ENCODE measurements around the gene RPSA. TPM values are rescaled to one million over a fixed set of nuclear protein-coding genes. Genes with fewer than 3 reads are reported as not detected.
A peak's percentile ranks its signal among the peaks of the same experiment; 100 is the strongest.

RPSA gene
- total RNA-seq (2022), result 1,548 and 1,562 TPM in 2 replicates
- percentile 99 among the genes with signal in this experiment for Bru-seq, nascent RNA
- percentile 99 among the genes with signal in this experiment for BruChase-seq, experiment 1, labeled RNA remaining after a 2-hour chase
- percentile 99 among the genes with signal in this experiment for BruChase-seq, experiment 2, labeled RNA remaining after a 6-hour chase
- long read RNA-seq, transcript RPSA-207 (5 exons, 1,227 nt), result minor isoform, 12 of 412 reads
- long read RNA-seq, transcript RPSA-201 (7 exons, 1,171 nt), result major isoform, 284 of 412 reads
- long read RNA-seq, partial matches to known transcripts, result 98 of 412 reads
- long read RNA-seq, other reads (novel, unspliced or antisense), result 16 of 412 reads

- TF ChIP-seq CTCF (IDR thresholded peaks at IDR 0.05; ENCODE audit: insufficient read depth in 1 of 2, low read depth in 1 of 2, low read length in 1 of 2, severe bottlenecking in 1 of 2, unreplicated experiment in 1 of 2), result peak in 1 of 2 experiments; percentile 53
- CTCF ChIA-PET, result interaction anchor here (0.5 to 1.2 kb wide), 2 partner anchors 118 to 348 kb away, joined by 3 to 5 read pairs; no protein-coding TSS in a partner anchor
- intact Hi-C loops (cut with micrococcal nuclease; ENCODE audit: unreplicated experiment), result loop anchor here (1.0 kb wide), 2 partner anchors 22 to 37 kb away; no protein-coding TSS in a partner anchor
- POLR2A ChIA-PET, result interaction anchor here (0.5 kb wide), 1 partner anchor 215 kb away, joined by 3 read pairs; no protein-coding TSS in a partner anchor
- Mint-ChIP-seq H3K4me1 (ENCODE audit: low read depth, unreplicated experiment) (peaks cover 9% of the 10 kb centered on the region), H3K4me3 (ENCODE audit: unreplicated experiment) (peak within 1 kb of the TSS; percentile 88), H3K36me3 (ENCODE audit: insufficient read depth, unreplicated experiment) (peaks cover 56% of the 10 kb centered on the region), H3K27me3 (ENCODE audit: insufficient read depth, unreplicated experiment) (no peaks in the 10 kb centered on the region), H3K9me3 (ENCODE audit: unreplicated experiment) (no peaks in the 10 kb centered on the region), H3K27ac (ENCODE audit: unreplicated experiment) (peak within 1 kb of the TSS; percentile 98)
- Histone ChIP-seq H3K4me3 (ENCODE audit: low read depth, low read length) (peak within 1 kb of the TSS; percentile 76), H3K27me3 (replicated peaks; ENCODE audit: control insufficient read depth, insufficient read depth, low read length) (no peaks in the 10 kb centered on the region), H3K4me1 (peaks cover 7% of the 10 kb centered on the region), H3K36me3 (ENCODE audit: control insufficient read depth, insufficient read depth, low read length) (peaks cover 2% of the 10 kb centered on the region), H3K9me3 (no peaks in the 10 kb centered on the region)
- peak; percentile 97 for DNase-seq
- BruUV-seq (replicated peaks), result TSS peak; percentile 64
Measured at GRCh38 chr3:39406368-39407258, at the start of gene RPSA. RPSA (plus strand) TSS chr3:39406720; CDS start chr3:39407654, 934 bp downstream.

GRCh38 chr3:39358333-39358732 lies 48.2 kb upstream of the RPSA start:
- Mint-ChIP-seq H3K36me3 (ENCODE audit: insufficient read depth, unreplicated experiment) (no peaks in the 10 kb centered on the region), H3K4me1 (ENCODE audit: low read depth, unreplicated experiment) (peaks cover 9% of the 10 kb centered on the region), H3K4me3 (ENCODE audit: unreplicated experiment) (no peak overlapping the region), H3K27ac (ENCODE audit: unreplicated experiment) (no peak overlapping the region), H3K27me3 (ENCODE audit: insufficient read depth, unreplicated experiment) (peaks cover 12% of the 10 kb centered on the region), H3K9me3 (ENCODE audit: unreplicated experiment) (no peaks in the 10 kb centered on the region)
- ChIA-PET POLR2A (no interaction called here), CTCF (no interaction called here)
- intact Hi-C loops (cut with micrococcal nuclease; ENCODE audit: unreplicated experiment), result no loop called here
- Histone ChIP-seq H3K9me3 (no peaks in the 10 kb centered on the region), H3K27me3 (replicated peaks; ENCODE audit: control insufficient read depth, insufficient read depth, low read length) (no peaks in the 10 kb centered on the region), H3K4me1 (0 out of 2 replicates have a peak, but pooled peaks cover 3% of the 10 kb centered on the region), H3K36me3 (ENCODE audit: control insufficient read depth, insufficient read depth, low read length) (no peaks in the 10 kb centered on the region), H3K4me3 (ENCODE audit: low read depth, low read length) (no peak overlapping the region)
- no TSS peak for BruUV-seq (replicated peaks)
- TF ChIP-seq CTCF (IDR thresholded peaks at IDR 0.05; ENCODE audit: insufficient read depth in 1 of 2, low read depth in 1 of 2, low read length in 1 of 2, severe bottlenecking in 1 of 2, unreplicated experiment in 1 of 2), result no peak
- no peak for DNase-seq

GRCh38 chr3:39361252-39361927 lies 45.1 kb upstream of the RPSA start:
- no peaks in the 10 kb centered on the region for H3K36me3 Mint-ChIP-seq (ENCODE audit: insufficient read depth, unreplicated experiment)
- BruUV-seq (replicated peaks), result no TSS peak
- no peak for DNase-seq
- peaks cover 5% of the 10 kb centered on the region for H3K27me3 Mint-ChIP-seq (ENCODE audit: insufficient read depth, unreplicated experiment)
- no peak overlapping the region for H3K27ac Mint-ChIP-seq (ENCODE audit: unreplicated experiment)
- no peak overlapping the region for H3K4me3 Mint-ChIP-seq (ENCODE audit: unreplicated experiment)
- POLR2A ChIA-PET, result no interaction called here
- no peaks in the 10 kb centered on the region for H3K36me3 ChIP-seq (ENCODE audit: control insufficient read depth, insufficient read depth, low read length)
- CTCF ChIA-PET, result interaction anchor here (1.4 kb wide), 1 partner anchor 16 kb away, joined by 3 read pairs; no protein-coding TSS in a partner anchor
- intact Hi-C loops (cut with micrococcal nuclease; ENCODE audit: unreplicated experiment), result no loop called here
- no peak overlapping the region for H3K4me3 ChIP-seq (ENCODE audit: low read depth, low read length)
- H3K4me1 ChIP-seq, result 0 out of 2 replicates have a peak, but pooled peaks cover 3% of the 10 kb centered on the region
- H3K4me1 Mint-ChIP-seq (ENCODE audit: low read depth, unreplicated experiment), result peaks cover 9% of the 10 kb centered on the region
- no peaks in the 10 kb centered on the region for H3K9me3 Mint-ChIP-seq (ENCODE audit: unreplicated experiment)
- no peaks in the 10 kb centered on the region for H3K27me3 ChIP-seq (replicated peaks; ENCODE audit: control insufficient read depth, insufficient read depth, low read length)
- no peaks in the 10 kb centered on the region for H3K9me3 ChIP-seq
- TF ChIP-seq CTCF (IDR thresholded peaks at IDR 0.05; ENCODE audit: insufficient read depth in 1 of 2, low read depth in 1 of 2, low read length in 1 of 2, severe bottlenecking in 1 of 2, unreplicated experiment in 1 of 2), result no peak

Measured in Caco-2 (cell line).